ENCODE data around the gene XYLB. TPM values are rescaled to one million over a fixed set of nuclear protein-coding genes. Genes with fewer than 3 reads are reported as not detected.

Gene XYLB
- total RNA-seq, 1 donor from 2014 or later, result 1.8 TPM

- peak; percentile 34 to 36 for DNase-seq (ENCODE audit: low read depth in 2 of 2)
These were observed 107.7 kb downstream of the XYLB start for GRCh38 chr3:38454178-38454883.

DNA sequence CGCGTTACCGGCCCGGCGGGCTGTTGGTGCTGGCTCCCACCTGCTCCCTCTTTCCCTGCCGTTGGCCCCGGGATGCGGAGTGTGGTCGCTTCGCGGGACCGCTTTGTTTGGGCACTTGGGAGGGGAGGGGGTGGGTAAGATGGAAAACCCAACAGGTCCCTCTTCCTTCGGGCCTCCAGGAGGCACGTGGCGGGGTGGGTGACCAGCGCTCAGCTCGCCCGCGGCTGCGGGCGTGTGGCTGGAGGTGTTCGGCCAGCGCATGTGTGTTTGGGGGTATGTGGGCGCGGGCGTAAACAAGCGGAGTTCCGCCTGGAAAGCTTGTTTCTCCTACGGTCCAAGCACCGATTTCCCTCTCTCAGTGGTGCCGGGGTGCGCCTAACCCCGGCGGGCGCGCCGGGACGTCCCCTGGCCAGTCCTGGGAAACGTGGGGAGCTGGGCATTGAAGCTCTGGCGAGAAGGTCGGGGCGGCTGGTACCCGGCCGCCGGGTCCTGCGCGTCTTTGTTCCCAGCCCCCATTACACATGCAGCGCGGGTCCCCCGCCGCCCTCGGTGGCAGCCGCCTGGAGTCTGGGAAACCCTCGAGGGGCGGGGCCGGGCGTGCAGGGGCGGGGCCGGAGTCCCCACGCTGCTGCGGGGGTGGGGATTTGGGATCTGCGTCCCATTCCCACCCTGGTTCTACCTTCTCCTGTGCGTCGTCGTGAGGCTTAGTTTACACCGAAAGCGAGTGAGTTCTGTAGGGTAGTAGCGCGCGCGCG is 108.5 kb downstream of the XYLB start:
- DNase-seq (ENCODE audit: low read depth in 2 of 2), result peak; percentile 38 to 66

DNA sequence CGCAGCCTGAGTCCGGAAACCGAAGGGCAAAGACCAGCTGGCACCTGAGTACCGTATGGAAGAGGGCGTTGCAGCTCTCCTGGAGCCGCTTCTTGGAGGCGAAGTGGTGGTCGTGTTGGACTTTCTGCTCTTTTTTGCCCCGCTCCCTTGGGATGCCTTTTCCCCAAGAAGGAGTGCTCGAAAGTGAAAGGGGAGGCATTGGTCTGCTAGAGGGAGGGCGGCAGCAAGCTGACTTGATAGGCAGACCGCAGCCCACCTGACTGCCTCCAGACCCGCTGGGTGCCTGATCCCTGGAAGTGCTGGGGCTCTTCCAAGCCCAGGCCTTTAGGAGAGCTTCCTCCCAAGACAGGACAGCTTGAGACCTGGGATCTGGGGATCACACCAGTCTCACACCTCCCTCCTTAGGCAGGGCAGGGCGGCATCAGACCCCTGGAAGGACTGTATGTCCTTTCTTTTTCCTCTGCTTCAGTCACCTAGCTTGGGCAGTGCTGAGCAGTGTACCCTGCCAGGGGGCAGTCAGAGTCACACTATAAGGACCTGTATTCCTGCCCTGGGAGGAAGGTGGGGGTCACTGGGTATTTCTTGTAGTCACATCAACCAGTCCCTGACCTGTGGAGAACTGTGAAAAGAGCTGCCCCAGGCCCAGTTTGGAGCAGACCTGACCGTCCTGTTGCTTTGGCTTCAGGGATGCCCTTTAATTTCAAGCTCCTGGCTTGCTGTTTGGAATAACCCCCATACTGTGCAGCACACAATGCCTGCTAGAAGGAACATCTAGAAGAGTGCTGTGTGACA is 109.2 kb downstream of the XYLB start:
- DNase-seq (ENCODE audit: low read depth in 2 of 2), result peak; percentile 43 to 51

GRCh38 chr3:38457111-38458003 is 110.8 kb downstream of the XYLB start:
- no peak for DNase-seq (ENCODE audit: low read depth in 2 of 2)

GRCh38 chr3:38458796-38459498 is 112.4 kb downstream of the XYLB start:
- DNase-seq (ENCODE audit: low read depth in 2 of 2), result no peak

GRCh38 chr3:38459499-38460048 is 113.0 kb downstream of the XYLB start:
- DNase-seq (ENCODE audit: low read depth in 2 of 2), result no peak

GRCh38 chr3:38460377-38461270 is 114.0 kb downstream of the XYLB start:
- no peak for DNase-seq (ENCODE audit: low read depth in 2 of 2)

Other genes starting within 250 kb of the XYLB start
- 32.5 and 32.9 TPM in 2 replicates for gene ACAA1, start 209.7 kb upstream of the XYLB start, total RNA-seq
- 13.1 and 13.9 TPM in 2 replicates for gene MYD88, start 208.1 kb upstream of the XYLB start, total RNA-seq
- 24.0 and 32.1 TPM in 2 replicates for gene OXSR1, start 181.2 kb upstream of the XYLB start, total RNA-seq
- under 0.01 TPM in 2 replicates for gene SLC22A13, start 81.0 kb upstream of the XYLB start, total RNA-seq
- not detected in 2 replicates for gene SLC22A14, start 64.5 kb upstream of the XYLB start, total RNA-seq
- 2.2 and 4.2 TPM in 2 replicates for gene ACVR2B, start 107.1 kb downstream of the XYLB start, total RNA-seq
- 5.2 TPM in 2 replicates for gene EXOG, start 149.6 kb downstream of the XYLB start, total RNA-seq